WTC11 (cell line): ENCODE data around the gene CNST.

ENCODE experiments used
- CREM ChIP-seq: sonication (generic); formaldehyde crosslinking; IDR thresholded peaks from 2 replicates; pipeline ENCODE4 v1.8.1; 2022; ENCODE audit warnings: mild to moderate bottlenecking, missing genetic modification reagents, moderate library complexity
- CTCF ChIP-seq: fragments of 200-600 bp; IDR thresholded peaks from 2 replicates; pipeline ENCODE4 v1.8.0; 2022; ENCODE audit warnings: antibody characterized with exemption
- MAX ChIP-seq: sonication (generic); formaldehyde crosslinking; IDR thresholded peaks from 2 replicates; pipeline ENCODE4 v1.8.0; 2022; ENCODE audit warnings: mild to moderate bottlenecking, missing genetic modification reagents
- NR1H2 ChIP-seq: sonication (generic); formaldehyde crosslinking; IDR thresholded peaks from 2 replicates; pipeline ENCODE4 v1.9.0; 2021; ENCODE audit warnings: mild to moderate bottlenecking, moderate library complexity, missing genetic modification reagents
- NR2C2 ChIP-seq: sonication (generic); formaldehyde crosslinking; IDR thresholded peaks from 2 replicates; pipeline ENCODE4 v1.8.0; 2022; ENCODE audit warnings: mild to moderate bottlenecking, missing genetic modification reagents
- PRRX2 ChIP-seq: fragments of 250-450 bp; sonication (Bioruptor Pico); IDR thresholded peaks from 2 replicates; pipeline ENCODE4 v1.8.0; 2021; ENCODE audit warnings: mild to moderate bottlenecking
- TCF7 ChIP-seq: sonication (generic); formaldehyde crosslinking; IDR thresholded peaks from 2 replicates; pipeline ENCODE4 v1.8.0; 2022; ENCODE audit warnings: mild to moderate bottlenecking, low read depth, missing genetic modification reagents, moderate library complexity
- TEAD4 ChIP-seq: sonication (generic); formaldehyde crosslinking; IDR thresholded peaks from 2 replicates; pipeline ENCODE4 v1.8.0; 2022; ENCODE audit warnings: mild to moderate bottlenecking, missing genetic modification reagents
- ZBTB43 ChIP-seq: sonication (generic); formaldehyde crosslinking; IDR thresholded peaks from 2 replicates; pipeline ENCODE4 v1.8.1; 2023; ENCODE audit warnings: mild to moderate bottlenecking, missing genetic modification reagents
- ZNF512 ChIP-seq: sonication (generic); formaldehyde crosslinking; IDR thresholded peaks from 2 replicates; pipeline ENCODE4 v1.8.1; 2022; ENCODE audit warnings: missing genetic modification reagents, borderline replicate concordance

GRCh38 chr1:246532519-246532918 lies 33.7 kb upstream of the CNST start:
- TF ChIP-seq CTCF = no peak
- TF ChIP-seq ZNF512 (CRISPR knock-in tag) = no peak
- no peak for TF ChIP-seq CREM (CRISPR knock-in tag)
- no peak for TF ChIP-seq PRRX2 (CRISPR knock-in tag)
- TF ChIP-seq ZBTB43 (CRISPR knock-in tag) = no peak
- no peak for TF ChIP-seq NR2C2 (CRISPR knock-in tag)
- no peak for TF ChIP-seq NR1H2 (CRISPR knock-in tag)
- no peak for TF ChIP-seq MAX (CRISPR knock-in tag)
- TF ChIP-seq TCF7 (CRISPR knock-in tag) = no peak
- no peak for TF ChIP-seq TEAD4 (CRISPR knock-in tag)
